ENCODE results near the gene CAMTA1.

- TF ChIP-seq POLR2A (IDR thresholded peaks at IDR 0.05; ENCODE audit: low read length) (no peak), GATA1 (IDR thresholded peaks at IDR 0.05; ENCODE audit: low read depth, low read length) (no peak)
These were observed 834.9 kb downstream of the CAMTA1 start for GRCh38 chr1:7620196-7620595.

All from erythroblast (primary cell).